ENCODE data around the gene NPHP4.

The NPHP4 gene

GRCh38 chr1:5976726-5977493 lies 15.3 kb downstream of the NPHP4 start:
- Histone ChIP-seq H3K4me1 (ENCODE audit: control insufficient read depth, insufficient read depth, low read length) (peaks cover 7% of the 10 kb centered on the region), H3K9me3 (ENCODE audit: control insufficient read depth in 2 of 2, low read length in 2 of 2) (no peaks in the 10 kb centered on the region), H3K36me3 (ENCODE audit: control insufficient read depth in 2 of 2, insufficient read depth in 2 of 2, low read length in 2 of 2) (peaks cover 3 to 4% of the 10 kb centered on the region in 2 donors), H3K9ac (ENCODE audit: low read length in 2 of 2) (no peak overlapping the region), H3K4me3 (ENCODE audit: low read length in 2 of 2) (no peak overlapping the region), H3K27ac (ENCODE audit: low read length) (no peak overlapping the region), H3K27me3 (ENCODE audit: control insufficient read depth in 1 of 2, insufficient read depth in 2 of 2, low read length in 2 of 2) (no peaks in the 10 kb centered on the region)

- no peak overlapping the region for H3K27ac ChIP-seq (ENCODE audit: low read length)
- no peak overlapping the region for H3K4me3 ChIP-seq (ENCODE audit: low read length in 2 of 2)
- no peaks in the 10 kb centered on the region for H3K9me3 ChIP-seq (ENCODE audit: control insufficient read depth in 2 of 2, low read length in 2 of 2)
- H3K36me3 ChIP-seq (ENCODE audit: control insufficient read depth in 2 of 2, insufficient read depth in 2 of 2, low read length in 2 of 2), result peaks cover 3 to 8% of the 10 kb centered on the region in 2 donors
- no peaks in the 10 kb centered on the region for H3K27me3 ChIP-seq (ENCODE audit: control insufficient read depth in 1 of 2, insufficient read depth in 2 of 2, low read length in 2 of 2)
- peaks cover 7% of the 10 kb centered on the region for H3K4me1 ChIP-seq (ENCODE audit: control insufficient read depth, insufficient read depth, low read length)
- no peak overlapping the region for H3K9ac ChIP-seq (ENCODE audit: low read length in 2 of 2)
Observed at GRCh38 chr1:5976231-5976630, 16.0 kb downstream of the NPHP4 start.

GRCh38 chr1:5975133-5975880 lies 16.9 kb downstream of the NPHP4 start:
- H3K4me3 ChIP-seq (ENCODE audit: low read length in 2 of 2), result no peak overlapping the region
- H3K9ac ChIP-seq (ENCODE audit: low read length in 2 of 2), result no peak overlapping the region
- H3K9me3 ChIP-seq (ENCODE audit: control insufficient read depth in 2 of 2, low read length in 2 of 2), result no peaks in the 10 kb centered on the region
- H3K4me1 ChIP-seq (ENCODE audit: control insufficient read depth, insufficient read depth, low read length), result peaks cover 2% of the 10 kb centered on the region
- no peak overlapping the region for H3K27ac ChIP-seq (ENCODE audit: low read length)
- no peaks in the 10 kb centered on the region for H3K27me3 ChIP-seq (ENCODE audit: control insufficient read depth in 1 of 2, insufficient read depth in 2 of 2, low read length in 2 of 2)
- peaks cover 3 to 8% of the 10 kb centered on the region in 2 donors for H3K36me3 ChIP-seq (ENCODE audit: control insufficient read depth in 2 of 2, insufficient read depth in 2 of 2, low read length in 2 of 2)

- Histone ChIP-seq H3K27ac (ENCODE audit: low read length) (no peak overlapping the region), H3K36me3 (ENCODE audit: control insufficient read depth in 2 of 2, insufficient read depth in 2 of 2, low read length in 2 of 2) (peaks cover 3 to 8% of the 10 kb centered on the region in 2 donors), H3K4me3 (ENCODE audit: low read length in 2 of 2) (no peak overlapping the region), H3K27me3 (ENCODE audit: control insufficient read depth in 1 of 2, insufficient read depth in 2 of 2, low read length in 2 of 2) (no peaks in the 10 kb centered on the region), H3K9ac (ENCODE audit: low read length in 2 of 2) (no peak overlapping the region), H3K4me1 (ENCODE audit: control insufficient read depth, insufficient read depth, low read length) (no peaks in the 10 kb centered on the region), H3K9me3 (ENCODE audit: control insufficient read depth in 2 of 2, low read length in 2 of 2) (no peaks in the 10 kb centered on the region)
Observed at GRCh38 chr1:5974631-5975030, 17.6 kb downstream of the NPHP4 start.

GRCh38 chr1:5973771-5974170 lies 18.5 kb downstream of the NPHP4 start:
- H3K27ac ChIP-seq (ENCODE audit: low read length), result no peak overlapping the region
- H3K4me1 ChIP-seq (ENCODE audit: control insufficient read depth, insufficient read depth, low read length), result no peaks in the 10 kb centered on the region
- H3K9ac ChIP-seq (ENCODE audit: low read length in 2 of 2), result no peak overlapping the region
- H3K4me3 ChIP-seq (ENCODE audit: low read length in 2 of 2), result no peak overlapping the region
- peaks cover 3 to 7% of the 10 kb centered on the region in 2 donors for H3K36me3 ChIP-seq (ENCODE audit: control insufficient read depth in 2 of 2, insufficient read depth in 2 of 2, low read length in 2 of 2)
- no peaks in the 10 kb centered on the region for H3K9me3 ChIP-seq (ENCODE audit: control insufficient read depth in 2 of 2, low read length in 2 of 2)
- no peaks in the 10 kb centered on the region for H3K27me3 ChIP-seq (ENCODE audit: control insufficient read depth in 1 of 2, insufficient read depth in 2 of 2, low read length in 2 of 2)

- Histone ChIP-seq H3K27ac (ENCODE audit: low read length) (no peak overlapping the region), H3K9ac (ENCODE audit: low read length in 2 of 2) (no peak overlapping the region), H3K4me3 (ENCODE audit: low read length in 2 of 2) (no peak overlapping the region), H3K36me3 (ENCODE audit: control insufficient read depth in 2 of 2, insufficient read depth in 2 of 2, low read length in 2 of 2) (peaks cover 0 to 6% of the 10 kb centered on the region in 2 donors), H3K27me3 (ENCODE audit: control insufficient read depth in 1 of 2, insufficient read depth in 2 of 2, low read length in 2 of 2) (no peaks in the 10 kb centered on the region), H3K4me1 (ENCODE audit: control insufficient read depth, insufficient read depth, low read length) (no peaks in the 10 kb centered on the region), H3K9me3 (ENCODE audit: control insufficient read depth in 2 of 2, low read length in 2 of 2) (no peaks in the 10 kb centered on the region)
Observed at GRCh38 chr1:5972198-5972520, 20.1 kb downstream of the NPHP4 start.

- Histone ChIP-seq H3K4me3 (ENCODE audit: low read length in 2 of 2) (no peak overlapping the region), H3K36me3 (ENCODE audit: control insufficient read depth in 2 of 2, insufficient read depth in 2 of 2, low read length in 2 of 2) (peaks cover 0 to 6% of the 10 kb centered on the region in 2 donors), H3K4me1 (ENCODE audit: control insufficient read depth, insufficient read depth, low read length) (no peaks in the 10 kb centered on the region), H3K27ac (ENCODE audit: low read length) (no peak overlapping the region), H3K9ac (ENCODE audit: low read length in 2 of 2) (no peak overlapping the region), H3K9me3 (ENCODE audit: control insufficient read depth in 2 of 2, low read length in 2 of 2) (no peaks in the 10 kb centered on the region), H3K27me3 (ENCODE audit: control insufficient read depth in 1 of 2, insufficient read depth in 2 of 2, low read length in 2 of 2) (no peaks in the 10 kb centered on the region)
Observed at GRCh38 chr1:5971471-5972197, 20.6 kb downstream of the NPHP4 start.

GRCh38 chr1:5970610-5971273 lies 21.5 kb downstream of the NPHP4 start:
- Histone ChIP-seq H3K9me3 (ENCODE audit: control insufficient read depth in 2 of 2, low read length in 2 of 2) (no peaks in the 10 kb centered on the region), H3K9ac (ENCODE audit: low read length in 2 of 2) (no peak overlapping the region), H3K27me3 (ENCODE audit: control insufficient read depth in 1 of 2, insufficient read depth in 2 of 2, low read length in 2 of 2) (no peaks in the 10 kb centered on the region), H3K36me3 (ENCODE audit: control insufficient read depth in 2 of 2, insufficient read depth in 2 of 2, low read length in 2 of 2) (peaks cover 0 to 6% of the 10 kb centered on the region in 2 donors), H3K27ac (ENCODE audit: low read length) (no peak overlapping the region), H3K4me1 (ENCODE audit: control insufficient read depth, insufficient read depth, low read length) (no peaks in the 10 kb centered on the region), H3K4me3 (ENCODE audit: low read length in 2 of 2) (no peak overlapping the region)

GRCh38 chr1:5969168-5969567 lies 23.1 kb downstream of the NPHP4 start:
- H3K36me3 ChIP-seq (ENCODE audit: control insufficient read depth in 2 of 2, insufficient read depth in 2 of 2, low read length in 2 of 2), result peaks cover 0 to 6% of the 10 kb centered on the region in 2 donors
- H3K9me3 ChIP-seq (ENCODE audit: control insufficient read depth in 2 of 2, low read length in 2 of 2), result no peaks in the 10 kb centered on the region
- no peak overlapping the region for H3K4me3 ChIP-seq (ENCODE audit: low read length in 2 of 2)
- H3K27me3 ChIP-seq (ENCODE audit: control insufficient read depth in 1 of 2, insufficient read depth in 2 of 2, low read length in 2 of 2), result no peaks in the 10 kb centered on the region
- H3K4me1 ChIP-seq (ENCODE audit: control insufficient read depth, insufficient read depth, low read length), result no peaks in the 10 kb centered on the region
- no peak overlapping the region for H3K27ac ChIP-seq (ENCODE audit: low read length)
- no peak overlapping the region for H3K9ac ChIP-seq (ENCODE audit: low read length in 2 of 2)

GRCh38 chr1:5968161-5968736 lies 24.0 kb downstream of the NPHP4 start:
- no peak overlapping the region for H3K4me3 ChIP-seq (ENCODE audit: low read length in 2 of 2)
- H3K36me3 ChIP-seq (ENCODE audit: control insufficient read depth in 2 of 2, insufficient read depth in 2 of 2, low read length in 2 of 2), result peaks cover 0 to 6% of the 10 kb centered on the region in 2 donors
- H3K9ac ChIP-seq (ENCODE audit: low read length in 2 of 2), result no peak overlapping the region
- no peaks in the 10 kb centered on the region for H3K27me3 ChIP-seq (ENCODE audit: control insufficient read depth in 1 of 2, insufficient read depth in 2 of 2, low read length in 2 of 2)
- no peak overlapping the region for H3K27ac ChIP-seq (ENCODE audit: low read length)
- H3K9me3 ChIP-seq (ENCODE audit: control insufficient read depth in 2 of 2, low read length in 2 of 2), result no peaks in the 10 kb centered on the region
- H3K4me1 ChIP-seq (ENCODE audit: control insufficient read depth, insufficient read depth, low read length), result no peaks in the 10 kb centered on the region
